ENCODE measurements around the gene BANK1.
"Not testable (repeated sequence)": the region's sequence is repeated elsewhere in the genome, so short reads cannot be mapped to it uniquely, and the experiment has no call there.

BANK1 gene

DNA sequence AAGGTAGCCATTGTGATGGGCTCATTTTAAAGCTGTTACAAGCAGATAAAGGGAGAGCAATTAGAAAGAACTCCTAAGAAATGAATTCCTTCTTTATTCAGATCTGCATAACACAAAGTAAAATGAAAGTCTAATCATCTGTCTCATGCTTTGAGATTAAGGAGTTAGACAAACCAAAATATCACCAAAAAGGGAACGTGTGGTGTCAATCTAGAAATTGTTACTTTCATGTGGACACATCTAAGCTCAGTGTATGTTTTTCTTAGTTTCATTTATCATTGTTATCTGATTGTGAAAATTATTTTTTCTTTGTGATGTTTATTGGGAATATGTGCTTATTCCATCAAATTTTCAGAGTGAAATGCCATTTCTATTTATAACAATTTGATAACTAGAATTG is 80.3 kb downstream of the BANK1 start:
- no peak overlapping the region for H3K27ac ChIP-seq
- TF ChIP-seq, protein P1, sequence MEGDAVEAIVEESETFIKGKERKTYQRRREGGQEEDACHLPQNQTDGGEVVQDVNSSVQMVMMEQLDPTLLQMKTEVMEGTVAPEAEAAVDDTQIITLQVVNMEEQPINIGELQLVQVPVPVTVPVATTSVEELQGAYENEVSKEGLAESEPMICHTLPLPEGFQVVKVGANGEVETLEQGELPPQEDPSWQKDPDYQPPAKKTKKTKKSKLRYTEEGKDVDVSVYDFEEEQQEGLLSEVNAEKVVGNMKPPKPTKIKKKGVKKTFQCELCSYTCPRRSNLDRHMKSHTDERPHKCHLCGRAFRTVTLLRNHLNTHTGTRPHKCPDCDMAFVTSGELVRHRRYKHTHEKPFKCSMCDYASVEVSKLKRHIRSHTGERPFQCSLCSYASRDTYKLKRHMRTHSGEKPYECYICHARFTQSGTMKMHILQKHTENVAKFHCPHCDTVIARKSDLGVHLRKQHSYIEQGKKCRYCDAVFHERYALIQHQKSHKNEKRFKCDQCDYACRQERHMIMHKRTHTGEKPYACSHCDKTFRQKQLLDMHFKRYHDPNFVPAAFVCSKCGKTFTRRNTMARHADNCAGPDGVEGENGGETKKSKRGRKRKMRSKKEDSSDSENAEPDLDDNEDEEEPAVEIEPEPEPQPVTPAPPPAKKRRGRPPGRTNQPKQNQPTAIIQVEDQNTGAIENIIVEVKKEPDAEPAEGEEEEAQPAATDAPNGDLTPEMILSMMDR (conservative IDR thresholded peaks at IDR 0.05) = no peak

DNA sequence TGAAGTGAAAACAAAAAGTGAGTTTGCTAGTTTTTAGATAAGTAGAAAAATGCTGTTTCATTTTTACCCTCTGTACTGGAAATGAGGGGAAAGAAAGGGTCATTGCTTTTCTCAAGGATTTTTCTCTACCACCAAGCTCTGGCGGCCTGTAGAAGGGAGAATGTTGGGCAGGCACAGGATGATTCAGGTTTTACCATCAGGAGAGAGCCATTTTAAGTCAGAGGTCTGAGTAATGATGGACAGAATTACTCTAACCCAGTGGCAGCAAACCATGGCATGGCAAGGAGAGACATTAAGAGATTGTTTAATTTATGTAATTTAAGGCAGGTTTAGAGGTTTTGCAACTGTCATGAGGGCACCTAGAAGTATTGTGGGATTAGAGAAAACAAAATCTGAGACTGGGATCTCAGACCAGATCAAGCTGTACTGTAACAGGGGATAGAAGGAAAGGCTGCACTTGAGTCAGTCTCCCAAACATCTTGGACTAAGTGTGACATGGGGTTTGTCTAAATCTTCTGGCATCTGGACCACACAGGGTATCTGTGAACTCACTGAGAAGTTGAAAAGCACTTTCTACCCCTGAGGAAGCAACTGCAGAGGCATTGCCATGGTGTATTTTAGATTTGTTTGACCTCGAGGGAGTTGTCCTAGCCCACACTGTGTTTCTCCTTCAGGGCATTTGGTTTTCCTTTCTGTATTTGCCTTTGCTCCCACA is 81.6 kb downstream of the BANK1 start:
- TF ChIP-seq, protein P1 (conservative IDR thresholded peaks at IDR 0.05) = no peak
- H3K27ac ChIP-seq = no peak overlapping the region

DNA sequence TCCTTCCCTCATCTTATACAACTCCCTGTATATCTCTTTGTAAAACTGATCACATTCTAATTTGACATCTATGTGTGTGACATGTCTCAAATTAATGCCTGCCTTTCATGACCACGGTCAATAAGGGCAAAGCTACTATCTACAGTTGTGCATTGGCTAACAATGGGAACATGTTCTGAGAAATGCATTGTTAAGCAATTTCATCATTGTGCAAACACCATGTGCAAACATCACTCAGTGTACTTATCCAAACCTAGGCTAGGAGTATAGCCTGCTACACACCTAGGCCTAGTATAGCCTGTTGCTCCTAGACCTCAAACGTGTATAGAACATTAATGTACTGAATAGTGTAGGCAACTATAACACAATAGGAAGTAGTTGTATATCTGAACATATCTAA is 95.0 kb downstream of the BANK1 start:
- TF ChIP-seq, protein P1 (conservative IDR thresholded peaks at IDR 0.05) = no peak
- peak overlapping the region; percentile 30 for H3K27ac ChIP-seq

DNA sequence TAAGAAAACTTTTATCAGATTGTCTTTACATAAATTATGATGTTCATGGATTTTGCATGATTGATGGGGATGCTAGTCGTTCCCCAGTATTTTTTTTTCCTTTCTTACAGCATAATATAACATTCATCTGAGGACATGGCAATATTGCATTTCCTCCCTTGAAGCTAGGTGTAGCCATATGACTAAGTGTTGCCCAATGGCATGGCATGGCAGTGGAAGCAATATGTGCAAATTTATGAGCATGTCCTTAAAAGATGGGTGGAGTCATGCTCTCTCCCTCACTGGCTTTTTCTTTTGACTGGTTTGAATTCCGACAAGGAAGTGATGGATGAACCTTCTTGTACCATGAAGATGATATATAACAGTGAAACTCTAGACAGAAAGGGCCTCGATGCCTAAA is 96.3 kb downstream of the BANK1 start:
- TF ChIP-seq, protein P1 (conservative IDR thresholded peaks at IDR 0.05) = no peak
- no peak overlapping the region for H3K27ac ChIP-seq

DNA sequence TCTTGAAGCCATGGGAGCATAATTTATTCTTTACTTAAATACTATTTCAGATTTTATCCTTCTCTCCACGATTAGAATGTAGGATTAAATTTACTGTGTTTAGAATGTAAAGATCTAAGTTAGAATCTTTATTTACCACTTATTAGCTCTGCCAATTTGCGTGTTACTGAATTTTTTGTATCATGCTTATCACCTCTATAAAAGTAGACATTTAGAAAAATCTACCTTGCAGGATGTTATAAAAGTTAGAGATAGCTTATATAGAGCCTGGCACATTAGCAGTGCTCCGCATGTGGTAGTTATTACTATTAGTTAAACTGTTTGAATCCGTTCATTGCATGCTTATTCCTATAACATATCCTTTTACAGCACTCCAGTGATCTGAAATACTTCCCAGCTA is 97.9 kb downstream of the BANK1 start:
- TF ChIP-seq, protein P1 (conservative IDR thresholded peaks at IDR 0.05) = no peak
- peak overlapping the region; percentile 70 for H3K27ac ChIP-seq

DNA sequence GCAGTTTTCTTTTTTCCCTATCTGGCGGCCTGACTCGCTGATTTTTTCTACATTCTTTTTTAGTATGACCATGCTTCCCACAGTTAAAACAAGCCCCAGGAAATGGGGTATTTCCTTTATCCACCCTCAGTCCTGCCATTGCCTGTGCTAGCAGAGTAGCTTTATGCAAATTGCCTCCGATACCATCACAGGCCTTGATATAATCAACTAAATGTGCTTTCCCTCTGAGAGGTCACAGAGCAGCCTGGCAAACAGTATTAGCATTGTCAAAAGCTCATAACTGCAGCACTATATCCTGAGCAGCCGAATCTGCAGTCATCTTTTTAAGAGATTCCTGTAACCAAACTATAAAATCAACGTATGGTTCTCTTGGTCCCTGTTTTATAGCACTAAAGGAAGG is 115.0 kb downstream of the BANK1 start:
- not testable (repeated sequence) for H3K27ac ChIP-seq

DNA sequence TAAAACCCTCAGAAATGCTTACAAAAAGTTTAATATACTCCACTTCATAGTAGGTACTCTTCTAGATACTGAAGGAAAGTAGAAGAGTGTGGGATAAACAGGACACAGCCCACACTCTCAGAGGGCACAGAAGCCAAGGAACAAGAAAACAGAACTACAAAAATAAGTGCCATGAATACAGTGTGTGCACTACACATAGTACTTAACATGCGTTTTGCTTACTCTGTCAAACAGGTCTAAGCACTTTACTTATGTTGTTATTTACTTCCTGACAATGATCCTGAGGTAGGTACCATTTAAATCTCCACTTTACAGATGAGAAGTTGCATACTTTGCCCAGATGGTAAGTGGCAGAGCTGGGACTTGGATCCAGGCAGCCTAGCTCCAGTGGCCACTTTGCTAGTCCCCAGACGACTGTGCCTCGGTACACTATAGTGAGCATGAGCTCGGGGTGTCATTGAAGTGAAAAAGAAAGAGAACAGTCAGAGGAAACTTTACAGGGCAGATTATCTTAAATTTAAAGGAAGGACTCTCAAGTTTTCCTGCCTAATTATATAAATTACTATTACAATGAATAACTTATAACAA is 120.3 kb downstream of the BANK1 start:
- no peak overlapping the region for H3K27ac ChIP-seq
- TF ChIP-seq, protein P1 (conservative IDR thresholded peaks at IDR 0.05) = no peak

DNA sequence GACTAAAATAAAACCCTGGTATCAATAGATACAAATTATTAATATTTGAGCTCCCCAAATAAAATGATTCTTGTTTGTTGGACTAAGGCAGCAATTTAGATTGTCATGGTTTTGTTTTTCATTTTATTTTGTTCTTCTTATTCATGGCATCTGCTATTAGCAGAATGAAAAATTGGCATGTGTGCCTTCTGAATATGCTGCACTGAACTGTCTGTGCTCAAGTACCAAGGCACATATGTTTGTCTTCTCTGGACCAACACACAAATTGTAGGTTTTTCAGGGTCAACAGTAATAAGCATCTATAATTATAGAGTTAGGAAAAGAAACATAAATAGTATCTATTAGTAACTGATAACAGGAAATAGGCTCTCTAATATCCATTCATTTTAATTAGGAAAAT is 121.1 kb downstream of the BANK1 start:
- TF ChIP-seq, protein P1 (conservative IDR thresholded peaks at IDR 0.05) = no peak
- H3K27ac ChIP-seq = no peak overlapping the region
